ENCODE results near the gene MMP23B.
"Not testable (repeated sequence)": the region's sequence is repeated elsewhere in the genome, so short reads cannot be mapped to it uniquely, and the experiment has no call there.

The MMP23B gene

DNA sequence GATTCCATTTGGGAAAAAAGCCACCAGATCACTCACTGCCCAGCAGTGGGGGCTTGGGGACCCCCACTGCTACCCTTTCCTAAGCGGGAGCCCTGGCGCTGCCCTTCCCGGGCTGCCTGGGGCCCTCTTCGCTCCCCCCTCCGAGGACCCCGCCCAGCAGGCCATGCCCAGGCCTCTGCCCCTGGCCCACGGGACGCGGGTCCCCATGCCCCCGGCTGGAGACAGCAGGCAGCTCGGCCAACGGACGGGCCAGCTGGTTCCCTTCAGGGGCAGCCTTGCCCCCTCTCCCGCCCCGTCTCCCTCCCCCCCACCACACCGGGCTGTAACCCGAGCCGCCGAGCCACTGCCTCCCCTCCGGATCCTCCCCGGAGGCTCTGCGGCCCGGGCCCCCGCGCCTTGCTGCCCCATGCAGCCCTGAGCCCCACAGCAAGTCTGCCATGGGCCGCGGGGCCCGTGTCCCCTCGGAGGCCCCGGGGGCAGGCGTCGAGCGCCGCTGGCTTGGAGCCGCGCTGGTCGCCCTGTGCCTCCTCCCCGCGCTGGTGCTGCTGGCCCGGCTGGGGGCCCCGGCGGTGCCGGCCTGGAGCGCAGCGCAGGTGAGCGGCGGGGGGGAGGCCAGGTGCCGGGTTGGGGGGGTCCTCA lies at the start of gene MMP23B:
TSS of gene MMP23B (plus strand) at position 392 of the 639 bp plus-strand sequence. CDS start at position 438, 46 bp downstream.
- Histone ChIP-seq H3K9ac (ENCODE audit: low read depth, low read length) (no peak within 1 kb of the TSS), H3K4me1 (ENCODE audit: control insufficient read depth, insufficient read depth, low read length) (no peaks in the 10 kb centered on the region; the same call in 1 of the 2 replicates), H3K4me3 (ENCODE audit: low read depth, low read length) (peak within 1 kb of the TSS; percentile 46; the same call in 1 of the 2 replicates), H3K36me3 (ENCODE audit: control insufficient read depth, insufficient read depth, low read length) (peaks cover 7% of the 10 kb centered on the region), H3K27me3 (ENCODE audit: control insufficient read depth, insufficient read depth, low read length) (peaks cover 21% of the 10 kb centered on the region), H3K9me3 (ENCODE audit: control insufficient read depth, insufficient read depth, low read length) (no peaks in the 10 kb centered on the region), H3K27ac (ENCODE audit: low read depth, low read length) (no peak within 1 kb of the TSS)

GRCh38 chr1:1582585-1583346 lies 49.2 kb upstream of the MMP23B start:
- no peak overlapping the region for H3K4me3 ChIP-seq (ENCODE audit: low read depth, low read length)
- H3K4me1 ChIP-seq (ENCODE audit: control insufficient read depth, insufficient read depth, low read length): no peaks in the 10 kb centered on the region
- no peak overlapping the region for H3K9ac ChIP-seq (ENCODE audit: low read depth, low read length)
- no peaks in the 10 kb centered on the region for H3K9me3 ChIP-seq (ENCODE audit: control insufficient read depth, insufficient read depth, low read length)
- H3K36me3 ChIP-seq (ENCODE audit: control insufficient read depth, insufficient read depth, low read length): no peaks in the 10 kb centered on the region
- no peak overlapping the region for H3K27ac ChIP-seq (ENCODE audit: low read depth, low read length)
- H3K27me3 ChIP-seq (ENCODE audit: control insufficient read depth, insufficient read depth, low read length): no peaks in the 10 kb centered on the region; the same call in 1 of the 2 replicates

DNA sequence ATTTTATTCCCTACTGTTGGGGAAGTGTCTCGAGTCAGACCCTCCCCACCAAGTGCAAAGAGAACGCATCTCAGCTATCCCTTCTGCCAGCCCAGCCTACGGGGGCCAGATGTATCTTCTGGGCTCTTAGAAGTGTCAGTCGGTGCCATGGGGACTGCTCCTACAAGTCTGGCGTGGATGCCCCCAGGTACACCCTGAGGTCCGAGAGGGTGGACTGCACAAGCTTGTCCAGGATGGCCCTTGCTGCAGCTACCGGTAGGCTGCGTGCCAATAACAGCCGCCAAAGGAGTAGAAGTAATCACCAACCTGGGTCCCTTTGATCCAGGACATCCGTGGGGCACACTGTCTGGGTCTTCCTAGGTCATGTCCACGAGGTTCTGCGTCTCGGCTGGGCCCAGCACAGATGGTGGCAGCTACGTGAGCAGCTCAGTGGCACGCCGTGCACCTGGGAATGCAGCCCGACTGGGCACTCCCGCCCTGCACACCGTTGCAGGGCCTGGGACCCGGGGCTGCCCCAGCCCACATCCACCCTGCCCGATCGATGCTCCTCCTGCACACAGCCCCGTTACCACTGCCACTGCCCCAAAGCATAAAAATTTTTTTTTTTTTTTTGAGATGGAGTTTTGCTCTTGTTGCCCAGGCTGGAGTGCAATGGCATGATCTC lies 48.5 kb upstream of the MMP23B start:
- Histone ChIP-seq H3K4me3 (ENCODE audit: low read depth, low read length) (no peak overlapping the region), H3K36me3 (ENCODE audit: control insufficient read depth, insufficient read depth, low read length) (no peaks in the 10 kb centered on the region), H3K9ac (ENCODE audit: low read depth, low read length) (no peak overlapping the region), H3K9me3 (ENCODE audit: control insufficient read depth, insufficient read depth, low read length) (no peaks in the 10 kb centered on the region), H3K27ac (ENCODE audit: low read depth, low read length) (no peak overlapping the region), H3K4me1 (ENCODE audit: control insufficient read depth, insufficient read depth, low read length) (no peaks in the 10 kb centered on the region), H3K27me3 (ENCODE audit: control insufficient read depth, insufficient read depth, low read length) (no peaks in the 10 kb centered on the region)

DNA sequence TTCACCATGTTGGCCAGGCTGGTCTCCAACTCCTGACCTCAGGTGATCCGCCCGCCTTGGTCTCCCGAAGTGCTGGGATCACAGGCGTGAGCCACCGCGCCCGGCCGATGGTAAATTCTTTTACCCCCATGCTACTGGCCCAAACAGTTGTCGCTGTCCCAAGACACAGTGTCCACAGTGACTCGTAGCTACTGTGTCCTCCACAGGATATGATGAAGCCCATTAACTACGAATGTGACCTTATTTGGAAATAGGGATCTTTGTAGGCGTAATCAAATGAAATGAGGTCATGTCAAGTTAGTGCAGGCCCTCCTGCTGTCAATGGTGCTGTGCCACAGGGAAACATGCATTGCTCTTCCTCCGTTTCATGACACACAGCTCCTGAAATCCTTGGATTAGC lies 40.5 kb upstream of the MMP23B start:
- Histone ChIP-seq H3K4me1 (ENCODE audit: control insufficient read depth, insufficient read depth, low read length) (no peaks in the 10 kb centered on the region), H3K9ac (ENCODE audit: low read depth, low read length) (no peak overlapping the region), H3K9me3 (ENCODE audit: control insufficient read depth, insufficient read depth, low read length) (no peaks in the 10 kb centered on the region), H3K27me3 (ENCODE audit: control insufficient read depth, insufficient read depth, low read length) (peaks cover 8% of the 10 kb centered on the region; the same call in 1 of the 2 replicates), H3K36me3 (ENCODE audit: control insufficient read depth, insufficient read depth, low read length) (no peaks in the 10 kb centered on the region), H3K27ac (ENCODE audit: low read depth, low read length) (no peak overlapping the region), H3K4me3 (ENCODE audit: low read depth, low read length) (no peak overlapping the region)

DNA sequence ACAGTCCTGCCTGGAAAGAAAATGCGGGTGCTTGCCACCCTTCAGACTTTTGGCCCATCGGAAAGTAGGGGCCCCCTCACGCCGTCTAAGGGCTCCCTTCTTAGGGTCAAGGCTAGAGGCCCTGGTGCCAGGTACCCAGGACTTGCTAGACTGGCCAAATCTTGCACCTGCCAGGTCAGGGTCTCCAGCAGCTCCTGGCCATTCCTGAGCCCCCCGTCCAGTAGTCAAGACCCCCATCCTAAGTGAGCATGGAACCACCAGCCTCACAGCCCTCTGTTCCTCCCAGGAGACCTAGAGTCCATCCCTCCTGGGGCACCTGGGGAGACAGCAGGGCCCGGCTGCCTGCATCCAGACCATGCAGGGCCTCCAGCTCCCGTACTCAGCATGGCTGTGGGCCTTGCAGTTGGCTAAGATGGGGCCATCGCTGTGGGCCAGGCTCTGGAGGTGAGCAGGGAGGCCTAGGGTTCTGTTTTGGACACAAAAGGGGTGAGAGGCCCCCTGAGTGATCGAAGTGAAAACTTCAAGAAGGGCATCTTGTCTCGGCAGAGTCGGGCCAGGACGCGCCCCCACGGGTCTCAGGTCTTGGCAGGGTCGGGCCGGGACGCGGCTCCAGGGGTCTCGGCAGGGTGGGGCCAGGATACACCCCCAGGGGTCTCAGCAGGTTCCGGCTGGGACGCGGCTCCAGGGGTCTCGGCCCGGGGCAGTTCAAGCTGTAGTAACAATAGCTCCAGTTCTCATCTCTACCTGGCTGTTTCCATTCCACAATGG lies 38.0 kb upstream of the MMP23B start:
- Histone ChIP-seq H3K4me3 (ENCODE audit: low read depth, low read length) (no peak overlapping the region), H3K9me3 (ENCODE audit: control insufficient read depth, insufficient read depth, low read length) (no peaks in the 10 kb centered on the region), H3K27ac (ENCODE audit: low read depth, low read length) (no peak overlapping the region), H3K9ac (ENCODE audit: low read depth, low read length) (no peak overlapping the region), H3K36me3 (ENCODE audit: control insufficient read depth, insufficient read depth, low read length) (no peaks in the 10 kb centered on the region), H3K27me3 (ENCODE audit: control insufficient read depth, insufficient read depth, low read length) (peaks cover 20% of the 10 kb centered on the region), H3K4me1 (ENCODE audit: control insufficient read depth, insufficient read depth, low read length) (peaks cover 5% of the 10 kb centered on the region; the same call in 1 of the 2 replicates)

DNA sequence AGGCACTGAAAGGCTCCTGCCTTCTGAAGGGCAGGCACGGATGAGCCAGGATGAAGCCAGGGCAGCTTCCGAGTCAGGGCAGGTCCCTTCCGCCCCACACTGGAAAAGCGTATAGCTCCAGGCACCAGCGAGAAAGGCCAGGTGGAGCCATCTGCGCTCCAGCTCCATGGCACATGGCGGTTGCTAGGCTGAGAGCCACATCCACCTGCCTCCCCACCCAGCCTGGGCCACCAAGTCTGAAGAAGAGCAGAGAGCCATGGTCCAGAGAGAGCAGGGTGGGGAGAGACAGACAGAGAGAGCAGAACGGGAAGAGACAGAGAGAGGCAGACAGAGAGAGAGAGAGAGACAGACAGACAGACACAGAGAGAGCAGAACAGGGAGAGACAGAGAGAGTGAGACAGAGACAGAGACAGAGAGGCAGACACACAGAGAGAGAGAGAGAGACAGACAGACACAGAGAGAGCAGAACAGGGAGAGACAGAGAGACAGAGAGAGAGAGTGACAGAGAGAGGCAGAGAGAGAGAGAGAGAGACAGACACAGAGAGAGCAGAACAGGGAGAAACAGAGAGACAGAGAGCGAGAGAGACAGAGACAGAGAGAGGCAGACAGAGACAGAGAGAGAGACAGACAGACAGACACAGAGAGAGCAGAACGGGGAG lies 37.2 kb upstream of the MMP23B start:
- H3K9me3 ChIP-seq (ENCODE audit: control insufficient read depth, insufficient read depth, low read length): no peaks in the 10 kb centered on the region
- no peaks in the 10 kb centered on the region for H3K36me3 ChIP-seq (ENCODE audit: control insufficient read depth, insufficient read depth, low read length)
- no peak overlapping the region for H3K9ac ChIP-seq (ENCODE audit: low read depth, low read length)
- peaks cover 5% of the 10 kb centered on the region; the same call in 1 of the 2 replicates for H3K4me1 ChIP-seq (ENCODE audit: control insufficient read depth, insufficient read depth, low read length)
- no peak overlapping the region for H3K27ac ChIP-seq (ENCODE audit: low read depth, low read length)
- H3K27me3 ChIP-seq (ENCODE audit: control insufficient read depth, insufficient read depth, low read length): peaks cover 26% of the 10 kb centered on the region
- H3K4me3 ChIP-seq (ENCODE audit: low read depth, low read length): no peak overlapping the region

DNA sequence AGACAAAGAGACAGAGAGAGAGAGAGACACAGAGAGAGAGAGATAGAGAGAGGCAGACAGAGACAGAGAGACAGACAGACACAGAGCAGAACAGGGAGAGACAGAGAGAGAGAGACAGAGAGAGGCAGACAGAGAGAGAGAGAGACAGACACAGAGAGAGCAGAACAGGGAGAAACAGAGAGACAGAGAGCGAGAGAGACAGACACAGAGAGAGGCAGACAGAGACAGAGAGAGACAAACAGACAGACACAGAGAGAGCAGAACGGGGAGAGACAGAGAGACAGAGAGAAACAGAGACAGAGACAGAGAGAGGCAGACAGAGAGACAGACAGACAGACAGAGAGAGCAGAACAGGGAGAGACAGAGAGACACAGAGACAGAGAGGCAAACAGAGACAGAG lies 36.6 kb upstream of the MMP23B start:
- not testable (repeated sequence) for H3K27ac ChIP-seq (ENCODE audit: low read depth, low read length); H3K9me3 ChIP-seq (ENCODE audit: control insufficient read depth, insufficient read depth, low read length); H3K9ac ChIP-seq (ENCODE audit: low read depth, low read length); H3K4me1 ChIP-seq (ENCODE audit: control insufficient read depth, insufficient read depth, low read length); H3K36me3 ChIP-seq (ENCODE audit: control insufficient read depth, insufficient read depth, low read length); H3K4me3 ChIP-seq (ENCODE audit: low read depth, low read length)
- peaks cover 27% of the 10 kb centered on the region for H3K27me3 ChIP-seq (ENCODE audit: control insufficient read depth, insufficient read depth, low read length)

DNA sequence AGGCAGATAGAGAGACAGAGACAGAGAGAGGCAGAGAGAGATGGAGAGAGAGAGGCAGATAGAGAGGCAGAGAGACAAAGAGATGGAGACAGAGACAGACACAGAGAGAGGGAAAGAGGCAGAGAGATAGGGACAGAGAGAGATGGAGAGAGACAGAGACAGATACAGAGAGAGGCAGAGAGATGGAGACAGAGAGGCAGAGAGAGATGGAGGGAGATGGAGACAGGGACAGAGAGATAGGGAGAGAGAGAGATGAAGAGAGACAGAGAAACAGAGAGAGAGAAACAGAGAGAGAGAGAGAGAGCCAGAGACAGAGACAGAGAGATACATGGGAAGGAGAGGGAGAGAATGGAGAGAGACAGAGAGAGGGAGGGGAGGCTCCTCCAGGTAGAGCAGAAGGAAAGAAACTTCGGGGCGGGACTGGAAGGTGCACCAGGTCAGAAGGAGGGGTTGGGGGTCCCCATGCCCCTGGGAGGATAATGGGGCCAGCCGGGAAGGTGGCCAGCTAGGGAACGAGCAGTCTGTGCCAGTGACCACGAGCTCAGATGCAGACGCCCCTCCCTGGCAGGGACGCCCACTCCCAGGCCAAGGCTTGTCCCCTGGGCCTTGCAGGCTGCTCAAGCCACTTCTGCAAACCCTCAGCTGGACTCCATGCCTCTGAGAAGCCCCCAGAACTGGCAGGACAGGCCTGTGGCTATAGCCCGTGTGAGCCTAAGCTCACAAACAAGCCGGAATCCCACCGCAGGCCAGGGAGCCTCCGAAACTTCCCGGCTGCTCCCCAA lies 35.3 kb upstream of the MMP23B start:
- Histone ChIP-seq H3K4me3 (ENCODE audit: low read depth, low read length) (no peak overlapping the region), H3K4me1 (ENCODE audit: control insufficient read depth, insufficient read depth, low read length) (peaks cover 5% of the 10 kb centered on the region; the same call in 1 of the 2 replicates), H3K9me3 (ENCODE audit: control insufficient read depth, insufficient read depth, low read length) (no peaks in the 10 kb centered on the region), H3K27me3 (ENCODE audit: control insufficient read depth, insufficient read depth, low read length) (peaks cover 41% of the 10 kb centered on the region), H3K27ac (ENCODE audit: low read depth, low read length) (no peak overlapping the region), H3K36me3 (ENCODE audit: control insufficient read depth, insufficient read depth, low read length) (no peaks in the 10 kb centered on the region), H3K9ac (ENCODE audit: low read depth, low read length) (no peak overlapping the region)

DNA sequence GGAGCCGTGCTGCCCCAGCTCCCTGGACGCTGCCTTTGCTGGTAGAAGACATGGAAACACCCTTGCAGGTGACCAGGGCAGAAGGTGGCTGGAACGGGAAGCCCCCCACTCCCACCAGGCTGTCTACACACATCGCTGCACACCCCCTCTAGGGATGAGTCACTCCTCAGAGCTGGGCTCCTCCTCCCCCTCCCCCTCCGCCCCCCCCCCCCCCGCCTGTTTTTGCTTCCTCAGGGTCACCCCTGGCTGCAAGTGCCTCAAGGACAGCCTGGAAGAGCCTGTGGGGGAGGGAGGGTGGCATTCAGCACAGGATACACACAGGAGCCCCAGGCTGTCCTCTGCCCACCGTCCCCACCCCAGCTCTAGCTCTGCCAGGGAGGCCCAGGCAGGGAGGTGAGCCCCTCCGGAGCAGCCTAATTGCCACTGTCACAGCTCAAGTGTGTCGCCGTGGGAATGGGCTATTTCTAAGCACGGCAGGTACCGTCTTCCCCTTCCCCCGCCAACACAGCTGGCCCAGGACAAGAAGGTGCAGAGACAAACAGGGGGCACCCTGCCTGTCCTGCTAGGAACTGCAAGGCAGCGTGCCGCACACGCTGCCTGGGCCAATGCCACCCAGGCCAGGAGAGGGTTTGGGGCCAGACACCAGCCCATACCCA lies 34.6 kb upstream of the MMP23B start:
- Histone ChIP-seq H3K27ac (ENCODE audit: low read depth, low read length) (peak overlapping the region; percentile 28), H3K27me3 (ENCODE audit: control insufficient read depth, insufficient read depth, low read length) (peaks cover 47% of the 10 kb centered on the region), H3K9me3 (ENCODE audit: control insufficient read depth, insufficient read depth, low read length) (no peaks in the 10 kb centered on the region), H3K36me3 (ENCODE audit: control insufficient read depth, insufficient read depth, low read length) (no peaks in the 10 kb centered on the region), H3K9ac (ENCODE audit: low read depth, low read length) (no peak overlapping the region), H3K4me3 (ENCODE audit: low read depth, low read length) (0 out of 2 replicates have a peak overlapping the region, but pooled peaks have one; percentile 34), H3K4me1 (ENCODE audit: control insufficient read depth, insufficient read depth, low read length) (peaks cover 5% of the 10 kb centered on the region; the same call in 1 of the 2 replicates)

All from HUES48 (cell line).